HG03457 (cell line): ENCODE data around the gene VAT1.
"Not testable (repeated sequence)": the region's sequence is repeated elsewhere in the genome, so short reads cannot be mapped to it uniquely, and the experiment has no call there.

Experiments used
- ATAC-seq: cut with Tn5 transposase; IDR thresholded peaks from one replicate; pipeline ENCODE4 v1.9.1; 2021; ENCODE audit warnings: moderate number of reproducible peaks; ENCODE audit not compliant: unreplicated experiment

Gene VAT1

DNA sequence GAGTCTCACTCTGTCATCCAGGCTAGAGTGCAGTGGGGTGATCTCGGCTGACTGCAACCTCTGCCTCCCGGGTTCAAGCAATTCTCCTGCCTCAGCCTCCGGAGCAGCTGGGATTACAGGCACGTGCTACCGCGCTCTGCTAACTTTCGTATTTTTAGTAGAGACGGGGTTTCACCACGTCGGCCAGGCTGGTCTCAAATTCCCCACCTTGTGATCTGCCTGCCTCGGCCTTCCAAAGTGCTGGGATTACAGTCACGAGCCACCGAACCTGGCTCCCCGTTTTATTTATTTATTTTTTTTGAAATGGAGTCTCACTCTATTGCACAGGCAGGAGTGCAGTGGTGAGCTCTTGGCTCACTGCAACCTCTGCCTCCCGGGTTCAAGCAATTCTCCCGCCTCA lies 46.5 kb downstream of the VAT1 start:
- ATAC-seq = not testable (repeated sequence)

DNA sequence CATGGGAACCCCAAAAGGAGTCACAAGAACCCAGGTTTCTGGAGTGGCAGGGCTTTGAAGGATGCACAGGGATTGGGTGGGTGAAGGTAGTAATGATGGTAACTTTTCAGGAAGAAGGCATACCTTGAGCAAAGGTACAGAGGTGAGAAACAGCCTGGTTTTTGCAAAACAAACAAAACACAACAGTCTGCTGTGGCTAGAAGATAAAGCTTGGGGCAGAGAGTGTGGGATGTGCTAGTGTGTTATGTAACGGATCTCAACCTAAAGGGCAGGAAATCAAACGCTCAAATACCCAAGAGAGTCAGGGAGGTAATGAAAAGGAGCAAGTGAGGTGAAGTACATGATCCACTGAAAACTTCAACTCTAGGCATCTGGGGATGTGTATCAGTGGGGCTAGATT lies 46.9 kb downstream of the VAT1 start:
- ATAC-seq = no peak

DNA sequence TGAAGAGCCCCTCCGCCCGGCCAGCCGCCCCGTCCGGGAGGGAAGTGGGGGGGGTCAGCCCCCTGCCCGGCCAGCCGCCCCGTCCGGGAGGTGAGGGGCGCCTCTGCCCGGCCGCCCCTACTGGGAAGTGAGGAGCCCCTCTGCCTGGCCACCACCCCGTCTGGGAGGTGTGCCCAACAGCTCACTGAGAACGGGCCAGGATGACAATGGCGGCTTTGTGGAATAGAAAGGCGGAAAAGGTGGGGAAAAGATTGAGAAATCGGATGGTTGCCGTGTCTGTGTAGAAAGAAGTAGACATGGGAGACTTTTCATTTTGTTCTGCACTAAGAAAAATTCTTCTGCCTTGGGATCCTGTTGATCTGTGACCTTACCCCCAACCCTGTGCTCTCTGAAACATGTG lies 48.9 kb downstream of the VAT1 start:
- ATAC-seq = not testable (repeated sequence)

DNA sequence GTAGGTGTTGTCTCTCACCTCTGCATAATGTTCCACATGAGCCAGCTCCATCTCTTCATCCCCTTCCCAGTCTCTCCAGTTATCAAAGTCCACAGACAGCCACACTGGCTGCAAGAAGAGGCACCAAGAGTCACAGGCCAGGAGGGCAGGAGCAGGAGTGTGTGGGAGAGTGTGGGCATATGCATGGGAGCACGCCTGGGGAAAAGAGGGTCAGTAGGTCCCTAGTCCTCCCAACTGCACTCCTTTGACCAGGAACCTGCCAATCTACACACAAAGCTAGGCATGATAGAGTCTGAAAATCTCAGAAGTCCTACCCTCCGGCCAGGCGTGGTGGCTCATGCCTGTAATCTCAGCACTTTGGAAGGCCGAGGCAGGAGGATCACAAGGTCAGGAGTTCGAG lies 50.6 kb downstream of the VAT1 start:
- no peak for ATAC-seq

DNA sequence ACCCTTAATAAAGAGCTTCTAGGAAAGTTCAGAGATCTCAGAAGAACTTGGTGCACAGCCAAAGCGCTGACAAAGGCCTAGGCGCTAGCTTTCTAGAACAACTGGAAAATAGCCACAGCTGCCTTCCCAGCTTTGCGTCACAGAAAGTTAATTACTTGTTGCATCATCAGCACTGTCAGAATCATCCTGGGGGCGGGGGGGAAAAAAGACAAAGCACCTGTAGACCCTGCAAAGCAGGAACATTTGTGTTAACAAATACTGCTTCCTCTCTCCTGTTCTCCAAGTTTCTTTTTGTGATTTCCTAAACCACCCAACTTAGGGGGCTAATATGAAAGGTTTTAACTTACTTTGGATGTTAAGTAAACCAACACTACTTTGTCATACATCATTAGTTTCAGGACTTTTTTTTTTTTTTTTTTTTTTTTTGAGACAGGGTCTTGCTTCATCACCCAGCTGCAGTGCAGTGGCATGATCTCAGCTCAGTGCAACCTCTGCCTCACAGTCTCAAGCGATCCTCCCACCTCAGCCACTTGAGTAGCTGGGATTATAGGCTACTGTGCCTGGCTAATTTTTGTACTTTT lies 53.1 kb downstream of the VAT1 start:
- no peak for ATAC-seq

DNA sequence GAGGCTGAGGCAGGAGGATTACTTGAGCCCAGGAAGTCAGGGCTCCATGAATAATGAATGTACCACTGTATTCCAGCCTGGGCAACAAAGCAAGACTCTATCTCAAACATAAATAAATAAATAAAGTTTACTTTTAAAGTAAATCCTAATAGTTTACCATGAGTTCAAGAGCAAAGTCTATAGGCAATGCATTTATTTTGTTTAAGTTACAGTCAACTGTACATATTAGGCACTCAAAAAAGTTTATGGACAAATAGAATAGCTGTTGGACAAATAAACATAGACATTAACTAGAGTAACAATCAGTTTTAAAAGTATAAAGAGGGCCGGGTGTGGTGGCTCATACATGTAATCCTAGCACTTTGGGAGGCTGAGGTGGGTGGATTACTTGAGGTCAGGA lies 54.3 kb downstream of the VAT1 start:
- no peak for ATAC-seq
